NCI-H460 (cell line): Measurements from ENCODE around the gene ISLR. TPM values are rescaled to one million over a fixed set of nuclear protein-coding genes. Genes with fewer than 3 reads are reported as not detected.

Source experiments
- DNase-seq: peaks from one replicate; pipeline ENCODE4 v3.0.0-alpha.2; 2016; ENCODE audit warnings: low read depth; ENCODE audit errors: extremely low read depth
- polyA plus RNA-seq: library from polyadenylated mRNA; depleted of rRNA; stranded (reverse); fragments of >200 nt; gene quantifications from 2 replicates; pipeline ENCODE4 v1.2.3, GENCODE V29; 2014; cell fraction: nucleus; rRNA removed
- total RNA-seq: library from RNA; depleted of rRNA; stranded (reverse); fragments of >200 nt; shearing (Covaris generic); gene quantifications from 2 replicates; pipeline ENCODE4 v1.2.3, GENCODE V29; 2014; rRNA removed

ISLR gene
- not detected in 2 replicates for total RNA-seq
- not detected in 2 replicates for polyA plus RNA-seq

- DNase-seq, result no peak
These were observed at the start of gene ISLR for GRCh38 chr15:74173380-74174218. Gene ISLR (plus strand): TSS chr15:74173710. CDS start chr15:74174859, 1,149 bp downstream.

GRCh38 chr15:74124196-74124595 lies 49.3 kb upstream of the ISLR start:
- DNase-seq, result no peak

- DNase-seq, result no peak
These were observed 48.8 kb upstream of the ISLR start for GRCh38 chr15:74124759-74125158.

GRCh38 chr15:74127255-74127953 lies 46.1 kb upstream of the ISLR start:
- DNase-seq, result peak; percentile 71

- DNase-seq, result no peak
These were observed 45.3 kb upstream of the ISLR start for GRCh38 chr15:74127954-74128784.

GRCh38 chr15:74128785-74129585 lies 44.5 kb upstream of the ISLR start:
- DNase-seq, result no peak

- no peak for DNase-seq
These were observed 43.8 kb upstream of the ISLR start for GRCh38 chr15:74129586-74130154.

GRCh38 chr15:74130155-74130848 lies 43.2 kb upstream of the ISLR start, which contains the start of gene ISLR2:
Gene ISLR2 (plus strand): TSS chr15:74130586. CDS start chr15:74132755, 2,169 bp downstream.
- DNase-seq, result no peak

- DNase-seq, result no peak
These were observed 42.5 kb upstream of the ISLR start for GRCh38 chr15:74130849-74131627.

- DNase-seq, result no peak
These were observed 41.7 kb upstream of the ISLR start for GRCh38 chr15:74131628-74132413.

- no peak for DNase-seq
These were observed 40.5 kb upstream of the ISLR start for GRCh38 chr15:74132681-74133651.

GRCh38 chr15:74133694-74134386 lies 39.7 kb upstream of the ISLR start:
- no peak for DNase-seq

- DNase-seq, result no peak
These were observed 39.0 kb upstream of the ISLR start for GRCh38 chr15:74134387-74135027.

GRCh38 chr15:74135041-74135565 lies 38.4 kb upstream of the ISLR start:
- DNase-seq, result no peak

GRCh38 chr15:74136540-74136813 lies 37.0 kb upstream of the ISLR start:
- no peak for DNase-seq
